ENCODE data around the gene KATNAL1.

The KATNAL1 gene

DNA sequence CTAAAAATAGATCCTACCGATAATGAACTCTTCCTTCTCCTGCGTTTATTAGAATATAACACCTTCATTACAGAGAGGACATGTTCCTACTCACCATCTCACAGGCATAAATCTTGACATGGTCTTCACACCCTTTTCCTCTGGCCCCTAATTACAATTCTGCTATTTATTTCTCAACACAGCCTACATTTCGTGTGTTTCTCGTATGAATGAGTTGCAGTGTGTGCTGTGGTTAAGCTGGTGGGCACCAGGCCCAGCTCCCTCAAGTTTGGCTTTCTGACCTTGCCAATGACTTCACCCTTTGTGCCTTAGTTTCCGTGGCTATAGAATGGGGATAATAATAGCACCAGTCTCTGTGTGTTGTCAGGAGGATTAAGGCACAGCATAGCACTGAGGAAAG lies 12.3 kb upstream of the KATNAL1 start:
- no peak for TF ChIP-seq EZH2 (optimal IDR thresholded peaks at IDR 0.05; ENCODE audit: low read depth, low read length)
- TF ChIP-seq, protein P1, sequence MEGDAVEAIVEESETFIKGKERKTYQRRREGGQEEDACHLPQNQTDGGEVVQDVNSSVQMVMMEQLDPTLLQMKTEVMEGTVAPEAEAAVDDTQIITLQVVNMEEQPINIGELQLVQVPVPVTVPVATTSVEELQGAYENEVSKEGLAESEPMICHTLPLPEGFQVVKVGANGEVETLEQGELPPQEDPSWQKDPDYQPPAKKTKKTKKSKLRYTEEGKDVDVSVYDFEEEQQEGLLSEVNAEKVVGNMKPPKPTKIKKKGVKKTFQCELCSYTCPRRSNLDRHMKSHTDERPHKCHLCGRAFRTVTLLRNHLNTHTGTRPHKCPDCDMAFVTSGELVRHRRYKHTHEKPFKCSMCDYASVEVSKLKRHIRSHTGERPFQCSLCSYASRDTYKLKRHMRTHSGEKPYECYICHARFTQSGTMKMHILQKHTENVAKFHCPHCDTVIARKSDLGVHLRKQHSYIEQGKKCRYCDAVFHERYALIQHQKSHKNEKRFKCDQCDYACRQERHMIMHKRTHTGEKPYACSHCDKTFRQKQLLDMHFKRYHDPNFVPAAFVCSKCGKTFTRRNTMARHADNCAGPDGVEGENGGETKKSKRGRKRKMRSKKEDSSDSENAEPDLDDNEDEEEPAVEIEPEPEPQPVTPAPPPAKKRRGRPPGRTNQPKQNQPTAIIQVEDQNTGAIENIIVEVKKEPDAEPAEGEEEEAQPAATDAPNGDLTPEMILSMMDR (IDR thresholded peaks at IDR 0.05; ENCODE audit: low read length) = no peak
- TF ChIP-seq EZH2phosphoT487 (IDR thresholded peaks at IDR 0.05; ENCODE audit: low read length) = no peak
- Histone ChIP-seq H3K9me2 (replicated peaks; ENCODE audit: insufficient read depth, low read length) (no peaks in the 10 kb centered on the region), H3K4me2 (ENCODE audit: low read depth, low read length) (no peak overlapping the region), H3K79me2 (ENCODE audit: low read length) (no peaks in the 10 kb centered on the region), H3K27me3 (replicated peaks; ENCODE audit: insufficient read depth, low read length) (no peaks in the 10 kb centered on the region), H3K4me1 (ENCODE audit: low read length) (no peaks in the 10 kb centered on the region), H3K9ac (ENCODE audit: low read length) (no peak overlapping the region), H3K4me3 (ENCODE audit: low read length) (no peak overlapping the region), H3K27ac (ENCODE audit: low read length) (no peak overlapping the region), H4K20me1 (ENCODE audit: insufficient read depth, low read length) (no peaks in the 10 kb centered on the region), H3K9me3 (replicated peaks; ENCODE audit: insufficient read depth, low read length) (no peaks in the 10 kb centered on the region), H2AFZ (ENCODE audit: low read length) (no peak overlapping the region), H3K36me3 (replicated peaks; ENCODE audit: insufficient read depth, low read length) (no peaks in the 10 kb centered on the region), H3F3A (ENCODE audit: insufficient read depth, low read length) (no peaks in the 10 kb centered on the region)
- DNase-seq = no peak

DNA sequence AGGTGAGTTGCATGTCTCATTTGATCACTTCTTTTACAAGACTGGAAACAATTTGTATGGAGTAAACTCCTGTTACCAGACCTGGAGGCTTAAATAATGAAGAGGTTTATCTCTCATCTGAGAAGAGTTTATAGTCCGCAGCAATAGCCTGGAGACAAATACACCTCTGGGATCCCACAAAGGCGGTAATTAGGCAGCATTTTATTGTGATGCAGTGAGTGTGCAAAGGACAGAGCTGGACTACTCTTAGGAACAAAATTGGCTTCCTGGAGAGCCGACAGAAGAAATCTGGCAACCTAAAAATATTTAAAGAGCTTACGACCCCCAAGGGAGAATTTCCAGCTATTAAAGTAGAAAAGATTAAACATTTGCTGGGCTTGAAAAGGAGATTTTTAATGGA lies 11.8 kb upstream of the KATNAL1 start:
- Histone ChIP-seq H3F3A (ENCODE audit: insufficient read depth, low read length) (no peaks in the 10 kb centered on the region), H3K9ac (ENCODE audit: low read length) (no peak overlapping the region), H3K79me2 (ENCODE audit: low read length) (no peaks in the 10 kb centered on the region), H4K20me1 (ENCODE audit: insufficient read depth, low read length) (no peaks in the 10 kb centered on the region), H2AFZ (ENCODE audit: low read length) (no peak overlapping the region), H3K9me3 (replicated peaks; ENCODE audit: insufficient read depth, low read length) (no peaks in the 10 kb centered on the region), H3K4me2 (ENCODE audit: low read depth, low read length) (no peak overlapping the region), H3K9me2 (replicated peaks; ENCODE audit: insufficient read depth, low read length) (no peaks in the 10 kb centered on the region), H3K4me1 (ENCODE audit: low read length) (no peaks in the 10 kb centered on the region), H3K36me3 (replicated peaks; ENCODE audit: insufficient read depth, low read length) (no peaks in the 10 kb centered on the region), H3K4me3 (ENCODE audit: low read length) (no peak overlapping the region), H3K27ac (ENCODE audit: low read length) (no peak overlapping the region), H3K27me3 (replicated peaks; ENCODE audit: insufficient read depth, low read length) (no peaks in the 10 kb centered on the region)
- TF ChIP-seq EZH2 (optimal IDR thresholded peaks at IDR 0.05; ENCODE audit: low read depth, low read length) = no peak
- TF ChIP-seq, protein P1 (IDR thresholded peaks at IDR 0.05; ENCODE audit: low read length) = no peak
- no peak for TF ChIP-seq EZH2phosphoT487 (IDR thresholded peaks at IDR 0.05; ENCODE audit: low read length)
- DNase-seq = no peak

- no peaks in the 10 kb centered on the region for H4K20me1 ChIP-seq (ENCODE audit: insufficient read depth, low read length)
Measured at GRCh38 chr13:30318026-30318425, 10.7 kb upstream of the KATNAL1 start.

More at GRCh38 chr13:30318026-30318425, 10.7 kb upstream of the KATNAL1 start:
- Histone ChIP-seq H3K79me2 (ENCODE audit: low read length) (no peaks in the 10 kb centered on the region), H3K27ac (ENCODE audit: low read length) (no peak overlapping the region), H3K4me2 (ENCODE audit: low read depth, low read length) (no peak overlapping the region), H3K9me2 (replicated peaks; ENCODE audit: insufficient read depth, low read length) (no peaks in the 10 kb centered on the region), H3K9me3 (replicated peaks; ENCODE audit: insufficient read depth, low read length) (no peaks in the 10 kb centered on the region), H3K4me3 (ENCODE audit: low read length) (no peak overlapping the region), H3F3A (ENCODE audit: insufficient read depth, low read length) (no peaks in the 10 kb centered on the region), H3K9ac (ENCODE audit: low read length) (no peak overlapping the region), H3K4me1 (ENCODE audit: low read length) (no peaks in the 10 kb centered on the region), H2AFZ (ENCODE audit: low read length) (no peak overlapping the region), H3K27me3 (replicated peaks; ENCODE audit: insufficient read depth, low read length) (no peaks in the 10 kb centered on the region), H3K36me3 (replicated peaks; ENCODE audit: insufficient read depth, low read length) (no peaks in the 10 kb centered on the region)
- no peak for TF ChIP-seq EZH2phosphoT487 (IDR thresholded peaks at IDR 0.05; ENCODE audit: low read length)
- TF ChIP-seq EZH2 (optimal IDR thresholded peaks at IDR 0.05; ENCODE audit: low read depth, low read length) = no peak
- TF ChIP-seq, protein P1 (IDR thresholded peaks at IDR 0.05; ENCODE audit: low read length) = no peak
- no peak for DNase-seq
